HG03460 (cell line): ENCODE results near the gene MALT1.
A peak's percentile ranks its signal among the peaks of the same experiment; 100 is the strongest.
"Not testable (repeated sequence)": the region's sequence is repeated elsewhere in the genome, so short reads cannot be mapped to it uniquely, and the experiment has no call there.

Experiments used
- ATAC-seq: cut with Tn5 transposase; IDR thresholded peaks from one replicate; pipeline ENCODE4 v1.9.1; 2021; ENCODE audit not compliant: unreplicated experiment

The MALT1 gene

GRCh38 chr18:58671111-58671631, at the start of gene MALT1:
TSS of gene MALT1 (plus strand) at chr18:58671465. CDS start at chr18:58671644, 179 bp downstream.
- peak; percentile 79 for ATAC-seq

GRCh38 chr18:58624011-58624410, 47.3 kb upstream of the MALT1 start:
- ATAC-seq, result no peak

GRCh38 chr18:58625839-58626238, 45.4 kb upstream of the MALT1 start:
- ATAC-seq, result no peak

GRCh38 chr18:58630071-58630470, 41.2 kb upstream of the MALT1 start:
- ATAC-seq, result no peak

GRCh38 chr18:58631301-58631700, 40.0 kb upstream of the MALT1 start:
- no peak for ATAC-seq

- ATAC-seq, result no peak
Measured at GRCh38 chr18:58632552-58632951, 38.7 kb upstream of the MALT1 start.

GRCh38 chr18:58633874-58634273, 37.4 kb upstream of the MALT1 start:
- no peak for ATAC-seq

- no peak for ATAC-seq
Measured at GRCh38 chr18:58635891-58636290, 35.4 kb upstream of the MALT1 start.

GRCh38 chr18:58637197-58637596, 34.1 kb upstream of the MALT1 start:
- no peak for ATAC-seq

GRCh38 chr18:58637946-58638345, 33.3 kb upstream of the MALT1 start:
- no peak for ATAC-seq

- ATAC-seq, result peak; percentile 58
Measured at GRCh38 chr18:58638441-58638840, 32.8 kb upstream of the MALT1 start.

- no peak for ATAC-seq
Measured at GRCh38 chr18:58639237-58639636, 32.0 kb upstream of the MALT1 start.

GRCh38 chr18:58639751-58640427, 31.4 kb upstream of the MALT1 start:
- ATAC-seq, result peak; percentile 60

GRCh38 chr18:58640428-58640805, 30.8 kb upstream of the MALT1 start:
- no peak for ATAC-seq

- ATAC-seq, result no peak
Measured at GRCh38 chr18:58640891-58641610, 30.2 kb upstream of the MALT1 start.

GRCh38 chr18:58643557-58643956, 27.7 kb upstream of the MALT1 start:
- not testable (repeated sequence) for ATAC-seq

GRCh38 chr18:58645398-58645797, 25.9 kb upstream of the MALT1 start:
- ATAC-seq, result no peak

- ATAC-seq, result no peak
Measured at GRCh38 chr18:58646334-58646862, 24.9 kb upstream of the MALT1 start.

- ATAC-seq, result peak; percentile 77
Measured at GRCh38 chr18:58649966-58650816, 21.1 kb upstream of the MALT1 start.

GRCh38 chr18:58650830-58651229, 20.4 kb upstream of the MALT1 start:
- ATAC-seq, result not testable (repeated sequence)

- ATAC-seq, result not testable (repeated sequence)
Measured at GRCh38 chr18:58653144-58653722, 18.0 kb upstream of the MALT1 start.
